ENCODE measurements around the gene PODNL1. TPM values are rescaled to one million over a fixed set of nuclear protein-coding genes. Genes with fewer than 3 reads are reported as not detected.
"Not testable (repeated sequence)": the region's sequence is repeated elsewhere in the genome, so short reads cannot be mapped to it uniquely, and the experiment has no call there.

PODNL1 gene
- polyA plus RNA-seq, 1 experiment = 2.8 TPM

DNA sequence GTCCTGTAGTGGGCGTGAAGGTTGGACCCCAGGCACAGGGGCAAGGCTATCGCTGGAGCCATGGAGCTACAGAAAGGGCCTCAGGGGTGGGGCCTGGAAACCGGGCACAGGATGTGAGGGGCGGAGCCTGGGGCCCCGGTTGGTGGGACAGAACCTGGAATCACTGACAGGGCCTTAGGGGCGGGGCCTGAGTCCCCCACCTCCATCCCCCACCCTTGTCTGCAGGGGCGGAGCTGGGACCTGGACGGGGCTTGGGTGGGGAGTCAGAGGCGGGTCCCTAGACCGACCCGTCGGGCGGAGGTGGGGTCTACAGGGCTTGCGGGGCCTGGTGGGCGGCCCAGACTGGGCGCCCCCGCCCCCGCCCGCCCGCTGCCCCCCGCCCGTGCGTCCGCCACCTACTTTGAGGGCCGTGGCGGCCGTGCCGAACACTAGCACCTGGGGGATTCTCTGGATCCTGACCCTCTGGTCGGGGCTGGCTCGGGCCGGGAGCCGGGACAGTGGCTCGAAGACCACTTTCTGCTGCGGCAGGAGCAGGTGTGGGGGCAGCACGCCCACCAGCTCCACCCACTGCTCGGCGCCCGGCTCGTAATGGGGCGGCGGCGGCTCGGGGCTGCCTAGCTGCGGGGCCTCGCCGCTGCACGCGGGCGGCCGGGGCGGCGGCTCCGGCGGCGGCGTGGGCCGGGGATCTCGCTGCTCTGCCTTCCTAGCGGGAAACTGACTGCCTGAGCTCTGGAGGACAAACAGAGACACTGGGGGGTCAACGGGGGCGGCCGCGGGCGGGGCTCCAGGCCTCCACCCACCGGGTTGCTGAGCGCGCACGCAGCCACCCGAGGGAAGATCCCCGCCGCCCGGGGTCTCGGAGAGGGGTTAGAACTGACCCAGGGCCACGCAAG, 40.4 kb upstream of the PODNL1 start:
- Histone ChIP-seq H3K27me3 (ENCODE audit: control insufficient read depth, insufficient read depth, low read length) (no peaks in the 10 kb centered on the region), H3K9me3 (ENCODE audit: control insufficient read depth, insufficient read depth, low read length) (no peaks in the 10 kb centered on the region), H3K4me3 (ENCODE audit: low read depth, low read length) (no peak overlapping the region), H3K27ac (ENCODE audit: low read depth, low read length) (no peak overlapping the region)
- DNase-seq (ENCODE audit: low read depth, low spot score) = no peak
- TF ChIP-seq, protein P1, sequence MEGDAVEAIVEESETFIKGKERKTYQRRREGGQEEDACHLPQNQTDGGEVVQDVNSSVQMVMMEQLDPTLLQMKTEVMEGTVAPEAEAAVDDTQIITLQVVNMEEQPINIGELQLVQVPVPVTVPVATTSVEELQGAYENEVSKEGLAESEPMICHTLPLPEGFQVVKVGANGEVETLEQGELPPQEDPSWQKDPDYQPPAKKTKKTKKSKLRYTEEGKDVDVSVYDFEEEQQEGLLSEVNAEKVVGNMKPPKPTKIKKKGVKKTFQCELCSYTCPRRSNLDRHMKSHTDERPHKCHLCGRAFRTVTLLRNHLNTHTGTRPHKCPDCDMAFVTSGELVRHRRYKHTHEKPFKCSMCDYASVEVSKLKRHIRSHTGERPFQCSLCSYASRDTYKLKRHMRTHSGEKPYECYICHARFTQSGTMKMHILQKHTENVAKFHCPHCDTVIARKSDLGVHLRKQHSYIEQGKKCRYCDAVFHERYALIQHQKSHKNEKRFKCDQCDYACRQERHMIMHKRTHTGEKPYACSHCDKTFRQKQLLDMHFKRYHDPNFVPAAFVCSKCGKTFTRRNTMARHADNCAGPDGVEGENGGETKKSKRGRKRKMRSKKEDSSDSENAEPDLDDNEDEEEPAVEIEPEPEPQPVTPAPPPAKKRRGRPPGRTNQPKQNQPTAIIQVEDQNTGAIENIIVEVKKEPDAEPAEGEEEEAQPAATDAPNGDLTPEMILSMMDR (IDR thresholded peaks at IDR 0.05; ENCODE audit: low read depth, low read length) = no peak
- POLR2A ChIA-PET = no interaction called here
- CTCF ChIA-PET = no interaction called here

DNA sequence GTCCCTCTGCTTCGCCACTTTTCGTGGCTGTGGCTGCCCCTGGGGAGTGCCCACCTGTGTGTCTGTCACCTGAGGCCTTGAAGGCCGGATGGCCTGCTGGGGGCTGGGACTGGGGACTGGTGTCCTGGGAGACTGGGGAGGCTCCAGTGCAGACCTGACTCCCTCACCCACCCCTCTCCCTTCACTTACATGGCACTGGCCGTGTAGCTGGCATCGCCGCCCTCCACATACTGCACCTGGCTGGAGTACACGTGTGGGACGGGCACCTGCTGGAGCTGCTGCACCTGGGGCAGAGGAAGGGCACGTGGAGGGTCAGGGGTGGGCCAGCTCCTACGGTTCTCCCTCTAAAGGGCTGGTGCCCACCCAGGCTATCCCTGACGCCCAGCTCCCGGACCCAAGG, 39.6 kb upstream of the PODNL1 start:
- H3K27me3 ChIP-seq (ENCODE audit: control insufficient read depth, insufficient read depth, low read length) = no peaks in the 10 kb centered on the region
- no peak for DNase-seq (ENCODE audit: low read depth, low spot score)
- POLR2A ChIA-PET = interaction anchor here (0.6 to 0.7 kb wide), 2 partner anchors 17 to 677 kb away, joined by 3 read pairs; no protein-coding TSS in a partner anchor
- H3K9me3 ChIP-seq (ENCODE audit: control insufficient read depth, insufficient read depth, low read length) = no peaks in the 10 kb centered on the region
- TF ChIP-seq, protein P1 (IDR thresholded peaks at IDR 0.05; ENCODE audit: low read depth, low read length) = no peak
- CTCF ChIA-PET = no interaction called here
- H3K4me3 ChIP-seq (ENCODE audit: low read depth, low read length) = no peak overlapping the region
- H3K27ac ChIP-seq (ENCODE audit: low read depth, low read length) = no peak overlapping the region

DNA sequence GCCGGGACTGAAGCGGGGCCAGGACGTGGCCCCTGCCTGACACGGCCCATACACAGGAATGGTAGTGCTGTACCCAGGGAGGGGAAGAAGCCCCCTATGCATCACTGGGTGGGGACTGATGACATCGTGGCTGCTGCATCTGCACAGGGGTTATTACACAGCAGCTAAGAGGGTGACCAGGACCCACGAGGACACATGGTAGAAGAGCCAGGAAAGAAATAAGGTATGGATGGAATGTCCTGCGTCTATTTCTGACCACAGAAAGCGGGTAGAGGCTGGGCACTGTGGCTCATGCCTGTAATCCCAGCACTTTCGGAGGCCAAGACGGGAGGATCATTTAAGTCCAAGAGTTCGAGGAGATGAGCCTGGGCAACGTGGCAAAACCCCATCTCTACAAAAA, 38.2 kb upstream of the PODNL1 start:
- Histone ChIP-seq H3K27me3 (ENCODE audit: control insufficient read depth, insufficient read depth, low read length) (no peaks in the 10 kb centered on the region), H3K27ac (ENCODE audit: low read depth, low read length) (no peak overlapping the region), H3K4me3 (ENCODE audit: low read depth, low read length) (no peak overlapping the region), H3K9me3 (ENCODE audit: control insufficient read depth, insufficient read depth, low read length) (no peaks in the 10 kb centered on the region)
- TF ChIP-seq, protein P1 (IDR thresholded peaks at IDR 0.05; ENCODE audit: low read depth, low read length) = no peak
- DNase-seq (ENCODE audit: low read depth, low spot score) = no peak
- CTCF ChIA-PET = no interaction called here
- POLR2A ChIA-PET = no interaction called here

DNA sequence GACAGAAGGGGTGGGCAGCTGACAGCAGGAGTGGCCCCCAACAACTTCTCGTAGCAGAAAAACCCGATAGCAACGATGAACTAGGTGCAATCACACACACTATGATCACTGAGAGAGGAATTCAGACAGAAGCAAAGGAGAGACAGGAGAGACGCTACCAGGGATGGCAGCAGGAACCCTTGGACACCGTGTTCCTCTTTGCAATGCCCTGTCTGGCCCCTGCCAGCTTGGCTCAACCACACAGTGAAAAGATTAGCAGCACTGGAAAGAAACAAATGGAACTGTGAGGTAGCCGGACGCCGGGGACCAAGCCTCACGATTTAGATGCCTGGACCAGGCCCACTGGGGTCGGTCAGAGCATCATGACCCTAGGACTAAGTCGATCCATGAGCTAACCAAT, 37.7 kb upstream of the PODNL1 start:
- no peak overlapping the region for H3K27ac ChIP-seq (ENCODE audit: low read depth, low read length)
- CTCF ChIA-PET = no interaction called here
- TF ChIP-seq, protein P1 (IDR thresholded peaks at IDR 0.05; ENCODE audit: low read depth, low read length) = no peak
- H3K27me3 ChIP-seq (ENCODE audit: control insufficient read depth, insufficient read depth, low read length) = no peaks in the 10 kb centered on the region
- POLR2A ChIA-PET = no interaction called here
- no peak overlapping the region for H3K4me3 ChIP-seq (ENCODE audit: low read depth, low read length)
- no peaks in the 10 kb centered on the region for H3K9me3 ChIP-seq (ENCODE audit: control insufficient read depth, insufficient read depth, low read length)
- no peak for DNase-seq (ENCODE audit: low read depth, low spot score)

DNA sequence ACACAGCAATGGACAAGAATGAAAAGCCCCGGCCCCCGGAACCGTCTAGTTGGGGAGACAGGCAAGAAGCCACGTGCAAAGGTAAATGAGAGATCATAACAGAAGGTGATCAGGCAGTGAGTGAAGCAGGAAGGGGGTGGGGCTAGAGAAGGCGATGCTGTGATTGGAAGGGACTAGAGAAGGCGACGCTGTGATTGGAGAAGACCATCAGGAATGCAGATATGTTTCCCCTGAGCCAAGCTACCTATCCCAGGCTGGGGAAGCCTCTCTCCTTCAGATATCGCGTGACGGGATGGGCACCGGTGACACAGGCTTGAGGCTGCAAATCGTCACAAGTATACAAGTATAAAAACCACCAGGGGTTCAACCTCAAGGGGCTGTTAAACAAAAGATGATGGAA, 35.9 kb upstream of the PODNL1 start:
- H3K4me3 ChIP-seq (ENCODE audit: low read depth, low read length) = no peak overlapping the region
- no peaks in the 10 kb centered on the region for H3K9me3 ChIP-seq (ENCODE audit: control insufficient read depth, insufficient read depth, low read length)
- DNase-seq (ENCODE audit: low read depth, low spot score) = no peak
- ChIA-PET POLR2A (interaction anchor here (0.7 kb wide), 1 partner anchor 14 kb away, joined by 8 read pairs; no protein-coding TSS in a partner anchor), CTCF (no interaction called here)
- TF ChIP-seq, protein P1 (IDR thresholded peaks at IDR 0.05; ENCODE audit: low read depth, low read length) = no peak
- no peak overlapping the region for H3K27ac ChIP-seq (ENCODE audit: low read depth, low read length)
- H3K27me3 ChIP-seq (ENCODE audit: control insufficient read depth, insufficient read depth, low read length) = no peaks in the 10 kb centered on the region

DNA sequence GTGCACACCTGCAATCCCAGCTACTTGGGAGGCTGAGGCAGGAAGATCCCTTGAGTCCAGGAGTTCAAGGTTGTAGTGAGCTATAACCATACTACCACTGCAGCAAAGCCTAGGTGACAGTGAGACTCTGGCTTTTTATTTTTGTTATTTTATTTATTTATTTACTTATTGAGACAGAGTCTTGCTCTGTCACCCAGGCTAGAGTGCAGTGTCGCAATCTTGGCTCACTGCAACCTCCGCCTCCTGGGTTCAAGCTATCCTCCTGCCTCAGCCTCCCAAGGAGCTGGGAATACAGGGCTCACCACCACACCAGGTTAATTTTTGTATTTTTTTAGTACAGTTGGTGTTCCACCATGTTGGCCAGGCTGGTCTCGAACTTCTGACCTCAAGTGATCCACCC, 35.3 kb upstream of the PODNL1 start:
- H3K9me3 ChIP-seq (ENCODE audit: control insufficient read depth, insufficient read depth, low read length); H3K4me3 ChIP-seq (ENCODE audit: low read depth, low read length); DNase-seq (ENCODE audit: low read depth, low spot score); H3K27me3 ChIP-seq (ENCODE audit: control insufficient read depth, insufficient read depth, low read length); POLR2A ChIA-PET; CTCF ChIA-PET; H3K27ac ChIP-seq (ENCODE audit: low read depth, low read length): not testable (repeated sequence)

All from AG04450 (cell line).